HG03565 (cell line): Measurements from ENCODE around the gene PSMB5.

Experiments used
- ATAC-seq: cut with Tn5 transposase; IDR thresholded peaks from one replicate; pipeline ENCODE4 v1.9.1; 2021; ENCODE audit warnings: mild to moderate bottlenecking, moderate library complexity; ENCODE audit not compliant: unreplicated experiment

Gene PSMB5

GRCh38 chr14:23045419-23046357 is 11.0 kb upstream of the PSMB5 start:
- no peak for ATAC-seq

GRCh38 chr14:23044840-23045239 is 10.1 kb upstream of the PSMB5 start:
- no peak for ATAC-seq

GRCh38 chr14:23043754-23044153 is 9.1 kb upstream of the PSMB5 start:
- no peak for ATAC-seq

GRCh38 chr14:23043145-23043544 is 8.4 kb upstream of the PSMB5 start:
- no peak for ATAC-seq

GRCh38 chr14:23042162-23042965 is 7.7 kb upstream of the PSMB5 start, which contains the start of gene PSMB11:
TSS of gene PSMB11 (plus strand) at chr14:23042212. CDS start at chr14:23042226, 14 bp downstream.
- no peak for ATAC-seq

- no peak for ATAC-seq
These were observed 7.0 kb upstream of the PSMB5 start for GRCh38 chr14:23041729-23042128.

- ATAC-seq: no peak
These were observed 5.4 kb upstream of the PSMB5 start for GRCh38 chr14:23040100-23040499.

GRCh38 chr14:23035303-23036144 is 824 bp upstream of the PSMB5 start:
- no peak for ATAC-seq

- no peak for ATAC-seq
These were observed 751 bp downstream of the PSMB5 start for GRCh38 chr14:23033801-23034497.

GRCh38 chr14:23033251-23033727 is 1.4 kb downstream of the PSMB5 start:
- ATAC-seq: no peak

- no peak for ATAC-seq
These were observed 3.8 kb downstream of the PSMB5 start for GRCh38 chr14:23030936-23031335.

- no peak for ATAC-seq
These were observed 5.9 kb downstream of the PSMB5 start for GRCh38 chr14:23028799-23029198.

- no peak for ATAC-seq
These were observed 9.4 kb downstream of the PSMB5 start for GRCh38 chr14:23025151-23025814.

- no peak for ATAC-seq
These were observed 10.1 kb downstream of the PSMB5 start for GRCh38 chr14:23024612-23025075.

- ATAC-seq: no peak
These were observed 10.9 kb downstream of the PSMB5 start for GRCh38 chr14:23023795-23024152.

- no peak for ATAC-seq
These were observed 11.5 kb downstream of the PSMB5 start for GRCh38 chr14:23023022-23023794.

- ATAC-seq: no peak
These were observed 12.7 kb downstream of the PSMB5 start for GRCh38 chr14:23021889-23022442.

GRCh38 chr14:23021434-23021833 is 13.3 kb downstream of the PSMB5 start:
- no peak for ATAC-seq
